Brain pericyte (primary cell): ENCODE measurements around the gene YES1.
"Not testable (repeated sequence)": the region's sequence is repeated elsewhere in the genome, so short reads cannot be mapped to it uniquely, and the experiment has no call there.

Source experiments
- DNase-seq: peaks from one replicate; pipeline ENCODE4 v3.0.0-alpha.2; 2012; ENCODE audit warnings: low read depth, low spot score

Gene YES1

GRCh38 chr18:730120-730519, 81.9 kb downstream of the YES1 start:
- DNase-seq = not testable (repeated sequence)

GRCh38 chr18:725646-726045, 86.4 kb downstream of the YES1 start:
- no peak for DNase-seq

- DNase-seq = no peak
Measured at GRCh38 chr18:723541-724080, 88.4 kb downstream of the YES1 start.

GRCh38 chr18:717003-717402, 95.0 kb downstream of the YES1 start:
- no peak for DNase-seq

- DNase-seq = no peak
Measured at GRCh38 chr18:715626-716025, 96.4 kb downstream of the YES1 start.

GRCh38 chr18:713135-713490, 98.9 kb downstream of the YES1 start:
- DNase-seq = no peak

- DNase-seq = no peak
Measured at GRCh38 chr18:712401-713134, 99.5 kb downstream of the YES1 start, which contains the start of gene ENOSF1. Gene ENOSF1 (minus strand): TSS chr18:712630. CDS start chr18:712587, 43 bp downstream.

- DNase-seq = no peak
Measured at GRCh38 chr18:711657-712400, 100.2 kb downstream of the YES1 start.

- DNase-seq = no peak
Measured at GRCh38 chr18:711310-711656, 100.8 kb downstream of the YES1 start.

GRCh38 chr18:710418-711300, 101.4 kb downstream of the YES1 start:
- no peak for DNase-seq

GRCh38 chr18:709771-710170, 102.3 kb downstream of the YES1 start:
- DNase-seq = no peak

- DNase-seq = no peak
Measured at GRCh38 chr18:708096-708495, 103.9 kb downstream of the YES1 start.

GRCh38 chr18:706405-706804, 105.6 kb downstream of the YES1 start:
- no peak for DNase-seq

- no peak for DNase-seq
Measured at GRCh38 chr18:703213-703967, 108.7 kb downstream of the YES1 start.

- DNase-seq = no peak
Measured at GRCh38 chr18:697800-698199, 114.2 kb downstream of the YES1 start.

- DNase-seq = no peak
Measured at GRCh38 chr18:697012-697411, 115.0 kb downstream of the YES1 start.

- DNase-seq = no peak
Measured at GRCh38 chr18:693466-694187, 118.4 kb downstream of the YES1 start.

GRCh38 chr18:692824-693223, 119.2 kb downstream of the YES1 start:
- no peak for DNase-seq

- no peak for DNase-seq
Measured at GRCh38 chr18:688323-688722, 123.7 kb downstream of the YES1 start.

GRCh38 chr18:686339-687111, 125.5 kb downstream of the YES1 start:
- DNase-seq = no peak
